ENCODE measurements around the gene DNAJA2. TPM values are rescaled to one million over a fixed set of nuclear protein-coding genes. Genes with fewer than 3 reads are reported as not detected.

Gene DNAJA2
- total and polyA plus RNA-seq, 2 of the 8 experiments (the other 6 are each of a cell fraction or from before 2014, with no cell fraction given) = 9.4 to 93.8 TPM

GRCh38 chr16:46986438-46986837 is 13.0 kb upstream of the DNAJA2 start:
- Histone ChIP-seq H3K23ac (ENCODE audit: insufficient read length) (no peak overlapping the region), H2BK12ac (ENCODE audit: low read depth, low read length) (no peak overlapping the region), H2BK5ac (ENCODE audit: low read depth, low read length) (no peak overlapping the region), H3K4me2 (ENCODE audit: insufficient read depth in 1 of 2, low read depth in 2 of 2, low read length in 2 of 2) (no peak overlapping the region), H3K4me1 (replicated peaks in 1 of 4; ENCODE audit: control insufficient read depth in 3 of 4, insufficient read depth in 4 of 4, low read length in 3 of 4) (no peaks in the 10 kb centered on the region), H3K14ac (ENCODE audit: insufficient read length) (no peak overlapping the region), H4K8ac (ENCODE audit: extremely low read depth, insufficient read depth, low read length) (no peak overlapping the region), H3K79me1 (ENCODE audit: low read depth, low read length) (no peaks in the 10 kb centered on the region), H3K18ac (ENCODE audit: extremely low read depth, low read length) (no peak overlapping the region), H3K27ac (ENCODE audit: low read depth, low read length) (no peak overlapping the region), H2BK15ac (ENCODE audit: low read length) (no peak overlapping the region), H3K36me3 (ENCODE audit: control insufficient read depth in 2 of 4, insufficient read depth in 4 of 4, low read length in 3 of 4) (no peaks in the 10 kb centered on the region), H3K27me3 (replicated peaks in 1 of 4; ENCODE audit: control insufficient read depth in 3 of 4, extremely low read depth in 1 of 4, insufficient read depth in 3 of 4, low read length in 3 of 4) (no peaks in the 10 kb centered on the region), H3K79me2 (ENCODE audit: control insufficient read depth in 1 of 2, insufficient read depth in 2 of 2, low read length in 2 of 2) (no peaks in the 10 kb centered on the region), H2AFZ (ENCODE audit: low read length) (no peak overlapping the region), H3K4me3 (ENCODE audit: extremely low read depth in 1 of 4, insufficient read depth in 2 of 4, low read depth in 3 of 4, low read length in 4 of 4) (no peak overlapping the region), H3K9me3 (ENCODE audit: insufficient read depth in 2 of 2, low read depth in 1 of 2, low read length in 1 of 2) (no peaks in the 10 kb centered on the region), H4K20me1 (replicated peaks in 1 of 2; ENCODE audit: control insufficient read depth in 1 of 2, insufficient read depth in 2 of 2, low read length in 2 of 2) (no peaks in the 10 kb centered on the region), H2BK20ac (ENCODE audit: low read length) (no peak overlapping the region), H3K9ac (replicated peaks in 1 of 4; ENCODE audit: extremely low read depth in 1 of 4, low read depth in 3 of 4, low read length in 3 of 4) (no peak overlapping the region), H4K91ac (replicated peaks; ENCODE audit: insufficient read length, low read length) (no peak overlapping the region), H4K5ac (ENCODE audit: insufficient read length, low read depth, low read length) (no peak overlapping the region), H3K4ac (replicated peaks; ENCODE audit: insufficient read length, low read depth, low read length) (no peak overlapping the region), H3K23me2 (ENCODE audit: low read depth, low read length) (no peaks in the 10 kb centered on the region; the same call in 1 of the 2 replicates), H3K56ac (replicated peaks; ENCODE audit: insufficient read length, low read depth, low read length) (no peak overlapping the region), H2AK5ac (ENCODE audit: low read depth, low read length) (no peak overlapping the region), H2BK120ac (replicated peaks; ENCODE audit: low read depth, low read length) (no peak overlapping the region)
- DNase-seq (ENCODE audit: low read depth in 1 of 2, low spot score in 2 of 2) = no peak
- 90% methylated on average over 3 of the region's 3 CpGs; no CpG with 5 or more reads in 1 of the 2 experiments for WGBS, 2 experiments (ENCODE audit: extremely low coverage in 1 of 2, insufficient coverage in 1 of 2, insufficient read length in 1 of 2, insufficient replicate concordance in 2 of 2, low coverage in 1 of 2, low lambda C conversion rate in 2 of 2, missing lambda C conversion rate in 1 of 2)
- no peak for FAIRE-seq
- ChIA-PET CTCF (ENCODE audit: partially characterized antibody) (interaction anchor here (0.6 to 1.4 kb wide), 5 partner anchors 51 to 1089 kb away, joined by 3 to 5 read pairs (median 3); no protein-coding TSS in a partner anchor), POLR2A (ENCODE audit: partially characterized antibody) (interaction anchor here (0.7 to 1.2 kb wide), 4 partner anchors 12 to 55 kb away, joined by 3 to 5 read pairs (median 4); no protein-coding TSS in a partner anchor)
- TF ChIP-seq MAFK (IDR thresholded peaks at IDR 0.05; ENCODE audit: low read depth, low read length) (no peak), NRF1 (IDR thresholded peaks at IDR 0.05; ENCODE audit: low read depth, low read length) (no peak), PHF8 (conservative IDR thresholded peaks at IDR 0.05; ENCODE audit: low read depth, low read length) (no peak), FOSL1 (IDR thresholded peaks at IDR 0.05; ENCODE audit: insufficient read depth, low read depth, low read length) (no peak)

Data from H1 (cell line).